Adrenal gland (tissue), 5 donors: ENCODE data around the gene SETD3.

Experiments used
- POLR2A ChIP-seq, 2 donors: fragments of 450-650 bp; IDR thresholded peaks; one replicate each; pipeline ENCODE4 v1.6.1; 2017; ENCODE audit warnings: antibody characterized with exemption in 2 of 2, mild to moderate bottlenecking in 2 of 2, moderate library complexity in 1 of 2
- TF ChIP-seq, protein P1 (sequence below), 6 experiments: fragments of 450-650 bp in 4 of 6; fragments of 200-600 bp in 2 of 6; sonication (generic) in 1 of 6; IDR thresholded peaks; 1 replicate in 5 of 6; 2 replicates in 1 of 6; pipeline versions ENCODE4 v1.5.1 to v1.8.0; 2016 to 2021; ENCODE audit warnings: antibody characterized with exemption in 6 of 6, mild to moderate bottlenecking in 2 of 6, moderate library complexity in 1 of 6
- donor health status: DM: no; HTN: no; CAD: no.

DNA sequence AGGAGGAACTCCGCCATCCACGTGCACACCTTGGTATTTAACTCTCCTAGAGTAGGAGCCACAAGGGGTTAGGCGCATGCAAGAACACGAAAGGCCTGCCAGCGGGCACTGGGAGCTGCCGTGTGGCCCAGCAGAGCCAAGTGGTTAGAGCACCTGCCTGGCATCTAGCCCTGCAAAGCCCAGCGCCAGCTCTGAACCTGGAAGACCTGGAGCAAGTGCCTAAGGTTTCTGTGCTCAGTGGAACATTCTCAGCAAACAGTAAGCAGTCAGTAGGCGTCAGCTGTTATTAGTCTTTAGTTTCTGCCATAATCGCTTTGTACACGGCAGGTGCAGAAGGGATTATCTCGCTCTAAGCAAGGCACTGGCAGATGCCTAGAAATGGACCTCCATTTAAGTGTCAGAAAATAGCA lies 55.4 kb downstream of the SETD3 start:
- TF ChIP-seq, protein P1, sequence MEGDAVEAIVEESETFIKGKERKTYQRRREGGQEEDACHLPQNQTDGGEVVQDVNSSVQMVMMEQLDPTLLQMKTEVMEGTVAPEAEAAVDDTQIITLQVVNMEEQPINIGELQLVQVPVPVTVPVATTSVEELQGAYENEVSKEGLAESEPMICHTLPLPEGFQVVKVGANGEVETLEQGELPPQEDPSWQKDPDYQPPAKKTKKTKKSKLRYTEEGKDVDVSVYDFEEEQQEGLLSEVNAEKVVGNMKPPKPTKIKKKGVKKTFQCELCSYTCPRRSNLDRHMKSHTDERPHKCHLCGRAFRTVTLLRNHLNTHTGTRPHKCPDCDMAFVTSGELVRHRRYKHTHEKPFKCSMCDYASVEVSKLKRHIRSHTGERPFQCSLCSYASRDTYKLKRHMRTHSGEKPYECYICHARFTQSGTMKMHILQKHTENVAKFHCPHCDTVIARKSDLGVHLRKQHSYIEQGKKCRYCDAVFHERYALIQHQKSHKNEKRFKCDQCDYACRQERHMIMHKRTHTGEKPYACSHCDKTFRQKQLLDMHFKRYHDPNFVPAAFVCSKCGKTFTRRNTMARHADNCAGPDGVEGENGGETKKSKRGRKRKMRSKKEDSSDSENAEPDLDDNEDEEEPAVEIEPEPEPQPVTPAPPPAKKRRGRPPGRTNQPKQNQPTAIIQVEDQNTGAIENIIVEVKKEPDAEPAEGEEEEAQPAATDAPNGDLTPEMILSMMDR (IDR thresholded peaks at IDR 0.05) = no peak
- no peak for TF ChIP-seq POLR2A (IDR thresholded peaks at IDR 0.05)
